Esophagus muscularis mucosa (tissue), 4 donors: ENCODE measurements around the gene CAMK2G.

Source experiments
- CTCF ChIP-seq, 3 experiments: fragments of 200-600 bp in 2 of 3; fragments of 450-650 bp in 1 of 3; sonication (generic) in 2 of 3; IDR thresholded peaks; one replicate each; pipeline ENCODE4 v1.5.1; 2017 to 2019; ENCODE audit warnings: antibody characterized with exemption in 3 of 3, mild to moderate bottlenecking in 2 of 3, moderate library complexity in 1 of 3
- EP300 ChIP-seq: sonication (generic); formaldehyde crosslinking; IDR thresholded peaks from one replicate; pipeline ENCODE4 v1.6.1; 2017; ENCODE audit warnings: antibody characterized with exemption
- POLR2AphosphoS5 ChIP-seq, 2 donors: sonication (generic); formaldehyde crosslinking; IDR thresholded peaks; one replicate each; pipeline ENCODE4 v1.6.1; 2017; ENCODE audit warnings: antibody characterized with exemption in 2 of 2

- TF ChIP-seq CTCF (IDR thresholded peaks at IDR 0.05) (no peak), EP300 (no peak), POLR2AphosphoS5 (IDR thresholded peaks at IDR 0.05) (no peak)
Observed at GRCh38 chr10:73786512-73786885, 87.9 kb downstream of the CAMK2G start.
